ENCODE data around the gene METAP1D. TPM values are rescaled to one million over a fixed set of nuclear protein-coding genes. Genes with fewer than 3 reads are reported as not detected.

The METAP1D gene
- total and polyA plus RNA-seq, 4 donors, result 3.3 to 7.1 (median 4.4) TPM

DNA sequence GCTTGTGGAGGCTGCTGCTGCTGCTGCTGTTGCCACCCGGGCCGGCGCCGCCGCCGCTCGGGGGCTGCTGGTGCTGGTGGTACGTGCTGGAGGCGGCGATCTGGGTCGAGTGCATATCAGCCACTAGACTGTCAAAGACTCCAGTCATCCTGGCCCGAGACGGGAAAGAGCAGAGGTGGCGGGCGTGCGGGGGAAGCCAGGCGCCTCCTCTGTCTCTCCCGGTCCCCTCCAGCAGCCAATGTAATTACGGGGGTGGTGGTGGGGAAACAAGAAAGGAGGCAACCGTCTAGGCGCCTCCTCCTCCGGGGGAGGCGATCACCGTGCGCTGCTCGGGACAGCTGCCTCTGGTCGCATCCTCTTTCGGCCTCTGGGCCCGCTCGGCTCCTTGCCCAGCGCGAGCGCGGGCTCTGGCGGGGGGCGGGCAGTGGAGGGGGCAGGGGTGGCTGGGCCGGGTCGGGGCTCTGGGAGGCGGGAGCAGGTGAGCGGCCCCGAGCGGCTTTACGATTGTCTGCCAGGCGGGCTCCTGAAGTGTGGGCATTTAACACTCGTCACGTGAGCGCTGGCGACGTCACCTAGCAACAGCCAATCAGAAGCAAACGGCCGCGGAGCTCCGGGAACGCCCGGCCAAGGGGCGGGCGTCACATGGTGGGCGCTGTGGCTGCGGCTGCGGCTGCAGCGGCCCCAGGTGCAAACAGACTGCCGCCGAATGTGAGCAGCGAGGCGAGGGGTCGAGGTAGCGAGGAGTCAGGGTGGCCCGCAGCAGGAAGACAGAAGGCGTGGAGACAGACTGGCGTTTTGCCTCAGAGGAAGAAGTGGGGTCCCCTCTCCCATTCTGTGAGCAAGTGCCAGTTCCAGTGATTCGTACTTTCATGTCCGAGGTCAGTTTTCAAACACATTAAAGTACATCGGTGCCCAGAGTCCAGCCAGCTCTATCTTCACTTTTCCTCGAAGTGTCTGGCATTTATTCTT is 102.9 kb downstream of the METAP1D start, which contains the start of gene DLX2:
DLX2 (minus strand) TSS at position 510 of the 969 bp plus-strand sequence; CDS start at position 148, 362 bp downstream.
- no peak within 1 kb of the TSS for H3K27ac ChIP-seq (ENCODE audit: low read depth in 1 of 2, low read length in 2 of 2)
- H3K9ac ChIP-seq (ENCODE audit: low read depth in 1 of 2, low read length in 2 of 2), result no peak within 1 kb of the TSS

More for the DNA sequence above, 102.9 kb downstream of the METAP1D start, which contains the start of gene DLX2:
- H3K4me1 ChIP-seq (ENCODE audit: control insufficient read depth in 4 of 4, insufficient read depth in 4 of 4, low read length in 3 of 4), result peaks cover 22 to 41% (median 28%) of the 10 kb centered on the region in 4 donors
- H3K27me3 ChIP-seq (ENCODE audit: control insufficient read depth in 4 of 4, insufficient read depth in 4 of 4, low read length in 3 of 4), result peaks cover 4 to 30% (median 14%) of the 10 kb centered on the region in 4 donors
- H3K4me3 ChIP-seq (ENCODE audit: low read depth in 1 of 3, low read length in 3 of 3), result peak within 1 kb of the TSS in 2 of 3 donors; percentile 45 to 64
- TF ChIP-seq HNF4G (IDR thresholded peaks at IDR 0.05) (no peak), RAD21 (IDR thresholded peaks at IDR 0.05) (no peak), NR2F2 (IDR thresholded peaks at IDR 0.05) (no peak), FOXA2 (IDR thresholded peaks at IDR 0.05) (no peak), FOXA1 (IDR thresholded peaks at IDR 0.05) (no peak), GABPA (IDR thresholded peaks at IDR 0.05 in 1 of 2, conservative IDR thresholded peaks at IDR 0.05 in 1 of 2) (no peak), RXRA (IDR thresholded peaks at IDR 0.05) (no peak), SP1 (IDR thresholded peaks at IDR 0.05) (no peak)
- TF ChIP-seq, protein P1, sequence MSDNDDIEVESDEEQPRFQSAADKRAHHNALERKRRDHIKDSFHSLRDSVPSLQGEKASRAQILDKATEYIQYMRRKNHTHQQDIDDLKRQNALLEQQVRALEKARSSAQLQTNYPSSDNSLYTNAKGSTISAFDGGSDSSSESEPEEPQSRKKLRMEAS (IDR thresholded peaks at IDR 0.05), result no peak
- TF ChIP-seq, protein P2, sequence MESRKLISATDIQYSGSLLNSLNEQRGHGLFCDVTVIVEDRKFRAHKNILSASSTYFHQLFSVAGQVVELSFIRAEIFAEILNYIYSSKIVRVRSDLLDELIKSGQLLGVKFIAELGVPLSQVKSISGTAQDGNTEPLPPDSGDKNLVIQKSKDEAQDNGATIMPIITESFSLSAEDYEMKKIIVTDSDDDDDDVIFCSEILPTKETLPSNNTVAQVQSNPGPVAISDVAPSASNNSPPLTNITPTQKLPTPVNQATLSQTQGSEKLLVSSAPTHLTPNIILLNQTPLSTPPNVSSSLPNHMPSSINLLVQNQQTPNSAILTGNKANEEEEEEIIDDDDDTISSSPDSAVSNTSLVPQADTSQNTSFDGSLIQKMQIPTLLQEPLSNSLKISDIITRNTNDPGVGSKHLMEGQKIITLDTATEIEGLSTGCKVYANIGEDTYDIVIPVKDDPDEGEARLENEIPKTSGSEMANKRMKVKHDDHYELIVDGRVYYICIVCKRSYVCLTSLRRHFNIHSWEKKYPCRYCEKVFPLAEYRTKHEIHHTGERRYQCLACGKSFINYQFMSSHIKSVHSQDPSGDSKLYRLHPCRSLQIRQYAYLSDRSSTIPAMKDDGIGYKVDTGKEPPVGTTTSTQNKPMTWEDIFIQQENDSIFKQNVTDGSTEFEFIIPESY (IDR thresholded peaks at IDR 0.05), result no peak
- TF ChIP-seq, protein P3, sequence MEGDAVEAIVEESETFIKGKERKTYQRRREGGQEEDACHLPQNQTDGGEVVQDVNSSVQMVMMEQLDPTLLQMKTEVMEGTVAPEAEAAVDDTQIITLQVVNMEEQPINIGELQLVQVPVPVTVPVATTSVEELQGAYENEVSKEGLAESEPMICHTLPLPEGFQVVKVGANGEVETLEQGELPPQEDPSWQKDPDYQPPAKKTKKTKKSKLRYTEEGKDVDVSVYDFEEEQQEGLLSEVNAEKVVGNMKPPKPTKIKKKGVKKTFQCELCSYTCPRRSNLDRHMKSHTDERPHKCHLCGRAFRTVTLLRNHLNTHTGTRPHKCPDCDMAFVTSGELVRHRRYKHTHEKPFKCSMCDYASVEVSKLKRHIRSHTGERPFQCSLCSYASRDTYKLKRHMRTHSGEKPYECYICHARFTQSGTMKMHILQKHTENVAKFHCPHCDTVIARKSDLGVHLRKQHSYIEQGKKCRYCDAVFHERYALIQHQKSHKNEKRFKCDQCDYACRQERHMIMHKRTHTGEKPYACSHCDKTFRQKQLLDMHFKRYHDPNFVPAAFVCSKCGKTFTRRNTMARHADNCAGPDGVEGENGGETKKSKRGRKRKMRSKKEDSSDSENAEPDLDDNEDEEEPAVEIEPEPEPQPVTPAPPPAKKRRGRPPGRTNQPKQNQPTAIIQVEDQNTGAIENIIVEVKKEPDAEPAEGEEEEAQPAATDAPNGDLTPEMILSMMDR (IDR thresholded peaks at IDR 0.05; ENCODE audit: low read depth, low read length, missing input control), result no peak
- TF ChIP-seq, protein P4, sequence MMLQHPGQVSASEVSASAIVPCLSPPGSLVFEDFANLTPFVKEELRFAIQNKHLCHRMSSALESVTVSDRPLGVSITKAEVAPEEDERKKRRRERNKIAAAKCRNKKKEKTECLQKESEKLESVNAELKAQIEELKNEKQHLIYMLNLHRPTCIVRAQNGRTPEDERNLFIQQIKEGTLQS (IDR thresholded peaks at IDR 0.05), result no peak
- TF ChIP-seq, protein P5, sequence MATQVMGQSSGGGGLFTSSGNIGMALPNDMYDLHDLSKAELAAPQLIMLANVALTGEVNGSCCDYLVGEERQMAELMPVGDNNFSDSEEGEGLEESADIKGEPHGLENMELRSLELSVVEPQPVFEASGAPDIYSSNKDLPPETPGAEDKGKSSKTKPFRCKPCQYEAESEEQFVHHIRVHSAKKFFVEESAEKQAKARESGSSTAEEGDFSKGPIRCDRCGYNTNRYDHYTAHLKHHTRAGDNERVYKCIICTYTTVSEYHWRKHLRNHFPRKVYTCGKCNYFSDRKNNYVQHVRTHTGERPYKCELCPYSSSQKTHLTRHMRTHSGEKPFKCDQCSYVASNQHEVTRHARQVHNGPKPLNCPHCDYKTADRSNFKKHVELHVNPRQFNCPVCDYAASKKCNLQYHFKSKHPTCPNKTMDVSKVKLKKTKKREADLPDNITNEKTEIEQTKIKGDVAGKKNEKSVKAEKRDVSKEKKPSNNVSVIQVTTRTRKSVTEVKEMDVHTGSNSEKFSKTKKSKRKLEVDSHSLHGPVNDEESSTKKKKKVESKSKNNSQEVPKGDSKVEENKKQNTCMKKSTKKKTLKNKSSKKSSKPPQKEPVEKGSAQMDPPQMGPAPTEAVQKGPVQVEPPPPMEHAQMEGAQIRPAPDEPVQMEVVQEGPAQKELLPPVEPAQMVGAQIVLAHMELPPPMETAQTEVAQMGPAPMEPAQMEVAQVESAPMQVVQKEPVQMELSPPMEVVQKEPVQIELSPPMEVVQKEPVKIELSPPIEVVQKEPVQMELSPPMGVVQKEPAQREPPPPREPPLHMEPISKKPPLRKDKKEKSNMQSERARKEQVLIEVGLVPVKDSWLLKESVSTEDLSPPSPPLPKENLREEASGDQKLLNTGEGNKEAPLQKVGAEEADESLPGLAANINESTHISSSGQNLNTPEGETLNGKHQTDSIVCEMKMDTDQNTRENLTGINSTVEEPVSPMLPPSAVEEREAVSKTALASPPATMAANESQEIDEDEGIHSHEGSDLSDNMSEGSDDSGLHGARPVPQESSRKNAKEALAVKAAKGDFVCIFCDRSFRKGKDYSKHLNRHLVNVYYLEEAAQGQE (IDR thresholded peaks at IDR 0.05), result no peak
- H3K9me3 ChIP-seq (ENCODE audit: control insufficient read depth in 4 of 4, low read length in 3 of 4), result peaks cover 0 to 2% (median 0%) of the 10 kb centered on the region in 4 donors
- peak; percentile 86 for DNase-seq (ENCODE audit: low spot score)
- no peaks in the 10 kb centered on the region for H3K36me3 ChIP-seq (ENCODE audit: control insufficient read depth in 4 of 4, insufficient read depth in 3 of 4, low read depth in 1 of 4, low read length in 3 of 4)
- WGBS, result 2% methylated on average over 74 of the region's 74 CpGs

Data from liver (tissue), 9 donors.